GM18502 (cell line): ENCODE data around the gene MMRN1.

ENCODE experiments used
- ATAC-seq: cut with Tn5 transposase; IDR thresholded peaks from one replicate; pipeline ENCODE4 v1.9.1; 2021; ENCODE audit warnings: mild to moderate bottlenecking; ENCODE audit not compliant: unreplicated experiment, poor library complexity

MMRN1 gene

DNA sequence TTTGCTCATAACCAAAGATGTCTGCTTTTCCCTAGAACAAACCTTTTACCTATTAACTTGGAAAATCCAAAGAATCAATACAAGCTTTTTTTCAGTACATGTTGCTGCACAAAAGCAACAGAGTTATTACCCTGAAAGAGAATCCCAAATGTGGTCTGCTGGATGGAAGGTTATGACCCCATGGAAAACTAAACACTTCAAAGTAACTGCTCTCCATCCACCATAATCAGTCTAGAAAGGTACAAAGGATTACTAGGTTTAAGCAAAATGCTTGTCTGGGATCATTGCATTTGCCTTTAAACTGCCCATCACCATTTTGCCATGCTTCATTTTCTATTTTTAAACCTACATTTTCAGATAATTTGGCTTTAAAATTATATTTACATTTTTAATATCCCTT is 11.7 kb downstream of the MMRN1 start:
- ATAC-seq = no peak

DNA sequence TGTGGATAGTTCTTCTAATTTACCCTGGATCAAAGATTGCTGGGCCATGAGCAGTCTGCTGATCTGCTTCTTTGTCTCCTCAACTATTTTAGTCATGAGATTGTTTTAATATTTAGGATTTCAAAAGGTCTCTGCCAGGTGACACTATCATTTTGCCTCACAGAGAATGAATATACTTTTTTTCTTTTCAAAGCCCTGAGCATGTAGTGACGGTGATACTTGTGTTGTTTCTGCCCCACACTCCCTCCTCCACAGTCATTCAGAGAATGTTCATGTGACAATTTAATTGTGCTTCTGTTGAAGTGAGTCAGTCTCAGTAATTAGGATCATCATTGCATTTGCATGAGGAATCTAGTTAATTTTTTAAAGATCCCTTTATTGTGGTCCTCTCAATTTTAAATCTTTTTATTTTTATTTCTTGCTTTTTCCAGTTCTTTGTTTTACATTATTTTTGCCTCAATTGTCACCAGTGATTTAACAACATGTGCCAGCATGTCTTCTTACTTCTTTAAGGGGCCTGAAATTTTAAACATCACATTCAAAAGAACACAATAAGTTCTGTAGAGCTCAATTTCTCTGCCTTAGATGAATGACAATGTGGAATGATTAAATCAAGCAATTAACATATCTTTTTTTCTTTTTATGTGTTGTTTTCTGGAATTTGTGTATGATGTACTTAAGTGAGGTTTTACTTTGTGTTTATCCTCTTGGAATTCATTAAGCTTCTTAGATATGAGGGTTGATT is 12.3 kb downstream of the MMRN1 start:
- ATAC-seq = no peak

DNA sequence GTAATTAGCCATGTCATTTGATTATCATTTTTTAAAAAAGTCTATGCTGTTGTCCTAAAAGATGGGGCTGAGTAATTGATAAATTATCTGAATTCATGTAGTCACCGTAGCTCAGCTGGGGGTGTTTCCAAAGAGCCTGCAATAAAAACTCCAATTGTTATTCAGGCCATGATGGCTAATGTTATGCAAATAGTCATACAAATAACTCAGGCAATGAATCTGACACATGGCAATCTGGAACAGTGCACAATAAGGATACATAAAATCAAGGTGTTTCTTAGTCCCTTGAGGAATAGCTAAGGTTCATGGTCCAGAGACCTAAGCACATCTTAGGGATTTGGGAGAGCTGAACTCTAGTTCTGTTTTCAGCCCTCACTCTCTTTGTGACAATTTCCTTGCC is 15.2 kb downstream of the MMRN1 start:
- no peak for ATAC-seq

GRCh38 chr4:89913623-89914022 is 19.0 kb downstream of the MMRN1 start:
- ATAC-seq = no peak

- no peak for ATAC-seq
These were observed 20.2 kb downstream of the MMRN1 start for GRCh38 chr4:89914609-89915550.

DNA sequence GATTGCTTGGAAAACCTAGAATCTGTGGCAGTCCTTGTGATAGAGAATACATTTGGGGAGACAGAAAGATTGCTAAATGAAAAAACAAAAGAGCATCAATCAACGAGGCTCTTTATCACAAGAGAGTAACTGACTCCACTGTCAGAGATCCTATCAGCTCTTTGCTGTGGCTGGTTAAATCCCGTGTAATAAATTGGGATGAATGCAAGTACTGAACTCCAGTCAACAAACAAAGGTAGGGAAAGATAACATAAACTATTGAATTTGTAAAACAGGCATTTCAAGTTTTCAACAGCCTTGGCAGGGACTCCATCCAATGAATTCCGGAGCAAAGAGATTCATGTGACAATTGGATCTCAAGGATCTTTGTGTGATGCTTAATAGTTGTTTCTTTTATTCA is 21.3 kb downstream of the MMRN1 start:
- ATAC-seq = no peak

DNA sequence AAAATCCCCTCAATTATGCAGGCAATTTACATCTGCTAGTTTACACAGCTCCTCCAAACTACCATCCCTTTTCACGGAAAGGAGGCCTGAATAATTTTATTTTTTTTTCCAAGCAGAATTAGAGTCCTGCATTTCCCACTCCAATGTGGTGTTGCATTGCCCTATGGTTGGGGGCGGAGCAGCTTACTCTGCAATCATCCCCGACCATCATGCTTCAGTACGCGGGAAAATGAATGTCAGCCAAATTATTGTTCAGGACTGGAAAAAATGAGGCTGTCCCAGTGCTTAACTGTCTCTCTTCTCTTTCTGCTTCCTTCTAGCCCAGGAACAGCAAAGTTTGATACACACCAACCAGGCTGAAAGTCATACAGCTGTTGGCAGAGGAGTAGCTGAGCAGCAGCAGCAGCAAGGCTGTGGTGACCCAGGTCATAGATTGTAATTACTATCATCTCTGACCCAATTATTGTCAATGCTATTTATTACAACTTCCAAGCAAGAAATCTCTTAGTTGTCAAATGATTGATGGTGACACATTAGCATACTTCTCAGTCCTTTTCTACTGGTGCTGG is 28.3 kb downstream of the MMRN1 start:
- ATAC-seq = no peak

- no peak for ATAC-seq
These were observed 34.2 kb downstream of the MMRN1 start for GRCh38 chr4:89928838-89929237.

- no peak for ATAC-seq
These were observed 34.9 kb downstream of the MMRN1 start for GRCh38 chr4:89929425-89930159.

- ATAC-seq = no peak
These were observed 44.9 kb downstream of the MMRN1 start for GRCh38 chr4:89939546-89939945.

DNA sequence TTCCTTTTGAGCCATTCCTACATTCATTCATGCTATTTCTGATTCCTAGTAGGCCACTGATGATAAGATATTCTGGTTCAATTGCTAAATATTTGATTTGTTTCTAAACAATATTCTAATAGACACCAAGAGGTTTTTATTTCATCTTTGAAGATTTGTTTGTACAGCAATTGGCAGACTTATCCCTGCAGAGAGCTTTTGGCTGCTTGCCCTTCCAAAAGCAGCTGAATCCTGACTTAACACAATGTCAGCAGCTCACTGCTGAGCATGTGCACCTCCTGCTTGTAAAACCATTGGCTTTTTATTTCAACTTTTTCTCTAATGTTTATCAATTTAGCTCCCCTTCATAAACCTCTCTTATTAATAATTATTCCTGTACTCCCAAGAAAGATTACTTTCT is 45.3 kb downstream of the MMRN1 start:
- no peak for ATAC-seq

DNA sequence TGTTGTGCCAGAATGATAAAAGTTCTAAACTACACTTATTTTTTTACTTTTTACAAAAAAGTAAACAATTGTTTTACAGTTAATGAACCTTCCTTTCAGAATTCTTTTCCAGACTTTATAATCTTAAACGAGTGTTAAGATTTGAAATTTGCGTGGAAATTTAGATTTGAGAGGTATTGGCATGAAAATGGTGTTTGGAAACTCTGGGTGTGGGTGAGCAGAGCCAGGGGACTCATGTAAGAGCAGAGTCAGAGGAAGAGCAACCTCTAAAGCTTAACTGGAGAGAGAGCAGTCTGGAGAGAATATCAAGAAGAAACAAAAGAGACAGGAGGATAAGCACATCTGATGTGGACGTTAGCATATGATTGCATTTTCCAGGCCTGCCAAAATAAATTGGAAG is 48.2 kb downstream of the MMRN1 start:
- no peak for ATAC-seq

- peak; percentile 44 for ATAC-seq
These were observed 55.2 kb downstream of the MMRN1 start for GRCh38 chr4:89949782-89950387.

DNA sequence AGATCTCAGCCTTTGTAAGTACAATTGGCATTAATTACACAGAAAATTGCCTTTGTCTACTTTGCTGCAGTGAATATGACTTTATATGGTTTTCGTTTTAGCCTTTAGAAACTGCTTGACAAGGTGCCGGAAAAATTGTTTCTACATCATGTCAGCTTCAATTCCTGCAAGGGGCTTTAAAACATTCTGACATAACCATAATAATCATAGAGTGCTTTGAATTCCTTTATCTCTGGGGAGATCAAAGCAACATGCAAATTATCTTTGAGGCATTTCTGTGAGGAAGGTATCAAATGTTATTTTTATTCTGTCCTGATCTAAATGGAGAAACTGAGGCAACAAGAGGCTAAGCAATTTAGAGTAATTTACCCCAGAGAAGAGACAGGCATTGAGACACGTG is 57.8 kb downstream of the MMRN1 start:
- no peak for ATAC-seq

- ATAC-seq = no peak
These were observed 60.4 kb downstream of the MMRN1 start for GRCh38 chr4:89954906-89955695.

- no peak for ATAC-seq
These were observed 62.6 kb downstream of the MMRN1 start for GRCh38 chr4:89957046-89957926.

GRCh38 chr4:89981789-89982334 is 87.2 kb downstream of the MMRN1 start:
- no peak for ATAC-seq

GRCh38 chr4:89988268-89988667 is 93.6 kb downstream of the MMRN1 start:
- no peak for ATAC-seq
